ENCODE measurements around the gene KCNMA1. TPM values are rescaled to one million over a fixed set of nuclear protein-coding genes. Genes with fewer than 3 reads are reported as not detected.

Gene KCNMA1
- total RNA-seq, 1 donor from 2014 or later = 87.6 TPM

DNA sequence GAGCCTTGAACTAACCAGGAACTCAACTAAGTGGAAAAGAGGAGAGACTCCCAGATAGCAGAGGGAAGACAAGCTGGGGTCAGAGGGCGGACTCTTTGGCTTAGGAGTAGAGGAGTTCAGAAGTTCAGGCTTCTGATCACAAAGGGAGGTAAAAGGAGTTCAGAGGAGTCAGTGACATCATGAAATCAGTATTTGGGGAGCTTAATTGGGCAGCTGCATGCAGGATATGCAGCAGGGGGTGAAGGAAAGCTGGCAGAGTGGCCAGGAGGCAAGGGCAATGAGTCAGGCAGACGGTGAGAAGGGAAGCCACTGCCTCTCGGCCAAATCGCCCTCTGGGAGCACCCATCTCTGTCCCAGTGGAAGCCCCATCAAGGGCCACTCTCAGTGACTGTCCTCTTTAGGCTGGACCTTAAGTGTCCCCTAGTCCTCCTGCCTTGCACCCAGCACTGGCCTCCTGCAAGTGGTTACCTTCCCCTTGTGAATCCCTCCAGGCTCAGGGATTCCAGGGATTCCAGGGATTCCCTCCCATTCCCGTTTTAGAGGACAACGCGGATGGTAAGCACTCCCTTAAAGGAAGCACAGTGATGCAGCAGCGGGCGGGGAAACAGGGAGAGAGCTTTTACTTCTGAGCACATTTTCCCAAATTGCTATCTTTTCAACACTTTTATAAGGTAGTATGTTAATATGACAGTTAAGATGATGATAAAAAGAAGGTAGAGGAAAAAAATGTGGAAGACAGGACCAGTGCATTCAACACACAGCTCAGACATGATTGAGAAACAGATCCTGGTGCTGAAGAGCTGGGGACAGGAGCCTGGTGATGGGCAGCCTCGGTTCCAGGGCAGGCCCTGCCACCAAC, 72.6 kb downstream of the KCNMA1 start:
- H3K4me3 Mint-ChIP-seq (ENCODE audit: unreplicated experiment) = no peak overlapping the region
- no peaks in the 10 kb centered on the region for H3K9me3 Mint-ChIP-seq (ENCODE audit: low read depth)
- no peaks in the 10 kb centered on the region for H3K27me3 Mint-ChIP-seq (ENCODE audit: low read depth)
- H3K4me1 Mint-ChIP-seq (ENCODE audit: low read depth) = peaks cover 60% of the 10 kb centered on the region
- no peak for DNase-seq (ENCODE audit: low spot score)
- TF ChIP-seq, protein P1, sequence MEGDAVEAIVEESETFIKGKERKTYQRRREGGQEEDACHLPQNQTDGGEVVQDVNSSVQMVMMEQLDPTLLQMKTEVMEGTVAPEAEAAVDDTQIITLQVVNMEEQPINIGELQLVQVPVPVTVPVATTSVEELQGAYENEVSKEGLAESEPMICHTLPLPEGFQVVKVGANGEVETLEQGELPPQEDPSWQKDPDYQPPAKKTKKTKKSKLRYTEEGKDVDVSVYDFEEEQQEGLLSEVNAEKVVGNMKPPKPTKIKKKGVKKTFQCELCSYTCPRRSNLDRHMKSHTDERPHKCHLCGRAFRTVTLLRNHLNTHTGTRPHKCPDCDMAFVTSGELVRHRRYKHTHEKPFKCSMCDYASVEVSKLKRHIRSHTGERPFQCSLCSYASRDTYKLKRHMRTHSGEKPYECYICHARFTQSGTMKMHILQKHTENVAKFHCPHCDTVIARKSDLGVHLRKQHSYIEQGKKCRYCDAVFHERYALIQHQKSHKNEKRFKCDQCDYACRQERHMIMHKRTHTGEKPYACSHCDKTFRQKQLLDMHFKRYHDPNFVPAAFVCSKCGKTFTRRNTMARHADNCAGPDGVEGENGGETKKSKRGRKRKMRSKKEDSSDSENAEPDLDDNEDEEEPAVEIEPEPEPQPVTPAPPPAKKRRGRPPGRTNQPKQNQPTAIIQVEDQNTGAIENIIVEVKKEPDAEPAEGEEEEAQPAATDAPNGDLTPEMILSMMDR (IDR thresholded peaks at IDR 0.05) = no peak
- peak overlapping the region; percentile 81 for H3K27ac Mint-ChIP-seq (ENCODE audit: unreplicated experiment)
- H3K36me3 Mint-ChIP-seq (ENCODE audit: low read depth) = peaks cover 3% of the 10 kb centered on the region

DNA sequence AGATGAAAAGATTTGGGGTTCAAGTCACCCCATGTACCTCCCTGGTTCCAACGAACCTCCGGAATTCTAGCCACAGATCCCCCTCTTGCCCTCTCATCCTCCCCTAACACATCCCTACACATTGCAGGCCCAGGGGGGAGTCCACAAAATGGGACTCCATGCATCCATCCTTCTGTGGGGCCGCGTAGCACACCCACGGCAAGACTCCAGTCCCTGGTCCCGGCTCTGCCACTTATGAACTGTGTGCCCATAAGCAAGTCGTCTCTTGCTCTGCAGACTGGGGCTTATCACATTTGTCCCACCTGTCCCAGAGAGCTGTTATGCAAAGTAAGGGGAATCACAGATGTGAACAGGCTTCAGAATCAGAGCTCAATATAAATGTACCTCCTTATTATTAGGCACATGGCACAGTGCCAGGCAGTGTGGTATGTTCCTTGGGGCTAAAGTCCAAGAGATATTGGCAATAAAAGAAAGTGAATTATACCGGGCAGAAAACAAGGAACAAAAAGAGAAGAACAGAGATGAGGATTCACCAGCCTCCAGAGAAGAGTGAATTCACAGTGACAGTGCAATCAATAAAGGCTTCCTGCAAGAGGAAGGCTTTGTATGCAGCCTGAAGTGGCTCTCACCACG, 73.9 kb downstream of the KCNMA1 start:
- peak overlapping the region; percentile 81 for H3K27ac Mint-ChIP-seq (ENCODE audit: unreplicated experiment)
- H3K9me3 Mint-ChIP-seq (ENCODE audit: low read depth) = no peaks in the 10 kb centered on the region
- TF ChIP-seq, protein P1 (IDR thresholded peaks at IDR 0.05) = no peak
- peak overlapping the region; percentile 23 for H3K4me3 Mint-ChIP-seq (ENCODE audit: unreplicated experiment)
- DNase-seq (ENCODE audit: low spot score) = no peak
- H3K36me3 Mint-ChIP-seq (ENCODE audit: low read depth) = peaks cover 3% of the 10 kb centered on the region
- no peaks in the 10 kb centered on the region for H3K27me3 Mint-ChIP-seq (ENCODE audit: low read depth)
- H3K4me1 Mint-ChIP-seq (ENCODE audit: low read depth) = peaks cover 60% of the 10 kb centered on the region

DNA sequence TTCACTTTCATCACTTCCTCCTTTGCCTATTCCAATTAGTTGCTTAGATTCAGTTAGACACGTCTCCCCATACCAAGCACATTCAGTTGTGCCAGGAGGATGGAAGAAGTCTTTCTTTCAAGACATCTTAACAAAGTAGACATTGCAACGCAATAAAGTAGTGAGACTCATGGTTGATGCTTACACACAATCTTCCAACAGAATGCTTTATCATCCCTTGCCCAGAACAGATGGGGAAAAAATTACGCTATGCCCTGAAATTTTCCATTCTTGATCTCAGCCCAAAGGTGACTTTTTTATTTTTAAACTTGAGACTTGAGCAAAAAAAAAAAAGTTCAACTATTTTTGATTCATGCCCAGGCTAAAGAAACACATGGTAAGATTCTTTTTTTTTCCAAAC, 74.9 kb downstream of the KCNMA1 start:
- Mint-ChIP-seq H3K36me3 (ENCODE audit: low read depth) (peaks cover 3% of the 10 kb centered on the region), H3K9me3 (ENCODE audit: low read depth) (no peaks in the 10 kb centered on the region), H3K27me3 (ENCODE audit: low read depth) (no peaks in the 10 kb centered on the region), H3K4me1 (ENCODE audit: low read depth) (peaks cover 63% of the 10 kb centered on the region), H3K4me3 (ENCODE audit: unreplicated experiment) (no peak overlapping the region), H3K27ac (ENCODE audit: unreplicated experiment) (peak overlapping the region; percentile 46)
- no peak for DNase-seq (ENCODE audit: low spot score)
- TF ChIP-seq, protein P1 (IDR thresholded peaks at IDR 0.05) = no peak

DNA sequence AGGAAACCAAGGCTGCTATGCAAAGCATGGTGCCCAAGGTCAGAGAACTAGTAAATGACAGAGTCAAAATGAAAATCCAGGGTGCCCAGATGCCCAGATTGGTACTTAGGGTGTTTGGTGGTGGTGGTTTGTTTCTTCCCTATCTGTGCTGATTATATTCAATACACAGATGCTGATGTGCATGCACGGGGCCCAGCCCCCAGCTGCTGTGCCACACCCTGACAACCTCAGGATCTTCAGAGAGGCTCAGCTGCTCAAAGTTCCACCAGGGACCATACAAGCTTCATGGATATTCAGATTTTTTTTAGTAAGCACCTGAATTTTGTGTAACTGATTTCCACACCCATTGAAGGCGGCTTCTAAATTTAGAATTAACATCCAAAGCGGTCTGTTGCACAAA, 75.6 kb downstream of the KCNMA1 start:
- Mint-ChIP-seq H3K27me3 (ENCODE audit: low read depth) (no peaks in the 10 kb centered on the region), H3K4me3 (ENCODE audit: unreplicated experiment) (no peak overlapping the region), H3K27ac (ENCODE audit: unreplicated experiment) (no peak overlapping the region), H3K36me3 (ENCODE audit: low read depth) (peaks cover 3% of the 10 kb centered on the region), H3K9me3 (ENCODE audit: low read depth) (no peaks in the 10 kb centered on the region), H3K4me1 (ENCODE audit: low read depth) (peaks cover 65% of the 10 kb centered on the region)
- TF ChIP-seq, protein P1 (IDR thresholded peaks at IDR 0.05) = no peak
- no peak for DNase-seq (ENCODE audit: low spot score)

DNA sequence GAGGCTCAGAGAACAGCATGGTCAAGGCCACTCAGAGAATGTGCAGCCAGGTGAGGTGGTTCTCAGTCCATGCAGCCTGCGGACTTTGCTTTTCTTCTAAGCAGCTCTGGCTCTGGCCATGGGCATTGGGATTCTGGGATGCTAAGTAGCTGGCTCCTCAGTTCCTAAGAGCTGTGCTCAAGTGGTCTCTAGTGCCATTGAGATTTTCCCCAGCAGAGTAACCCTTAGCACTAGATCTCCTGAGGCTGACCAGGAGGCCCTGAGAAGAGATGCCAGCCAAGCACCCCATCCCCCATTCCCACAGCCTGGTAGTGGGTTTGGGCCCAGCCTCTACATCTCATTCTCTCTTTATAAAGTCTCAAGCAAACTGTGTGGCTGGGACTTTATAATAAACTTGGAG, 77.1 kb downstream of the KCNMA1 start:
- peaks cover 1% of the 10 kb centered on the region for H3K36me3 Mint-ChIP-seq (ENCODE audit: low read depth)
- H3K9me3 Mint-ChIP-seq (ENCODE audit: low read depth) = no peaks in the 10 kb centered on the region
- no peaks in the 10 kb centered on the region for H3K27me3 Mint-ChIP-seq (ENCODE audit: low read depth)
- DNase-seq (ENCODE audit: low spot score) = no peak
- TF ChIP-seq, protein P1 (IDR thresholded peaks at IDR 0.05) = no peak
- no peak overlapping the region for H3K27ac Mint-ChIP-seq (ENCODE audit: unreplicated experiment)
- peaks cover 67% of the 10 kb centered on the region for H3K4me1 Mint-ChIP-seq (ENCODE audit: low read depth)
- no peak overlapping the region for H3K4me3 Mint-ChIP-seq (ENCODE audit: unreplicated experiment)

Data from chondrocyte (in vitro differentiated cells).